ENCODE results near the gene CENPS.

GRCh38 chr1:10389271-10389973 lies 40.8 kb upstream of the CENPS start:
- TF ChIP-seq ARNTL (CRISPR knock-in tag; IDR thresholded peaks at IDR 0.05; ENCODE audit: borderline replicate concordance, low read depth) (no peak), ZC3H10 (CRISPR knock-in tag; IDR thresholded peaks at IDR 0.05) (no peak), PATZ1 (CRISPR knock-in tag; IDR thresholded peaks at IDR 0.05; ENCODE audit: borderline replicate concordance) (no peak), SNAI2 (CRISPR knock-in tag; IDR thresholded peaks at IDR 0.05) (no peak), PPARA (CRISPR knock-in tag; IDR thresholded peaks at IDR 0.05; ENCODE audit: borderline replicate concordance) (no peak), ZNF8 (CRISPR knock-in tag; IDR thresholded peaks at IDR 0.05) (no peak)

Data from SK-N-SH treated with all-trans-retinoic acid at 6 μM for 48 hours (cell line).